ENCODE measurements around the gene TBX18.

Gene TBX18

DNA sequence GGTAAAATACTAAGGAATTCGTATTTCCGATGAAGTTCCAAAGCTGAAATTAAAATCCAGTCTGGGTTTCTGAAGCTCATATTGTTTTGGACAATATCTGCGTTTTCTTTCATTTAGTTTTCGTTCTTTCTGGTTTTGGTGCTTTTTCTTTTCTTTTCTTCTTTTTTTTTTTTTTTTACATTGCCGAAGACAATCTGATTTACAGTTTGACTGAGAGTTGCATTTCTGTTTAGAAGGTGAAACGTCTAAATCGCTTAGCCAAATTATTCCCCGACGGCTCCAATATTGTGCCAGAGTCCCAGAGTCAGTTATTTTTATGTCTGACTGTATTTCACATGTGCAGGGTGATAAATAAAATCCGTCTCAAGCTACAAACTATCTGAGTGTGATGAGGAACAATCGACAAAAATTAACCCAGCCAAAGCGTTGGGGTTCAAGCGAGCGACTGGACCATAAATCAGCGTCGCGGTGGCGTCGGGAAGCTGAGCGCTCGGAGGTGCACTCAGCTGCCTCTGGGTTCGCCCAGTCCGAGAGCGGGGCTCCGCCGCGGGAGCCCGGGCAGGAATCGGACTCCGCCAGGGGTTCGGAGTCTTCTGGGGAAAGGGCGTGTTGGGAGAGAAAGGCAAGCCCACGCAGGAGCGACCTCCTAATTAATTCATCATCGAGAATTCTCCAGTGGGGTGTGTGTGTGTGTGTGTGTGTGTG lies 8.2 kb upstream of the TBX18 start:
- no peak for DNase-seq

GRCh38 chr6:84771756-84772356 lies 7.5 kb upstream of the TBX18 start:
- no peak for DNase-seq

DNA sequence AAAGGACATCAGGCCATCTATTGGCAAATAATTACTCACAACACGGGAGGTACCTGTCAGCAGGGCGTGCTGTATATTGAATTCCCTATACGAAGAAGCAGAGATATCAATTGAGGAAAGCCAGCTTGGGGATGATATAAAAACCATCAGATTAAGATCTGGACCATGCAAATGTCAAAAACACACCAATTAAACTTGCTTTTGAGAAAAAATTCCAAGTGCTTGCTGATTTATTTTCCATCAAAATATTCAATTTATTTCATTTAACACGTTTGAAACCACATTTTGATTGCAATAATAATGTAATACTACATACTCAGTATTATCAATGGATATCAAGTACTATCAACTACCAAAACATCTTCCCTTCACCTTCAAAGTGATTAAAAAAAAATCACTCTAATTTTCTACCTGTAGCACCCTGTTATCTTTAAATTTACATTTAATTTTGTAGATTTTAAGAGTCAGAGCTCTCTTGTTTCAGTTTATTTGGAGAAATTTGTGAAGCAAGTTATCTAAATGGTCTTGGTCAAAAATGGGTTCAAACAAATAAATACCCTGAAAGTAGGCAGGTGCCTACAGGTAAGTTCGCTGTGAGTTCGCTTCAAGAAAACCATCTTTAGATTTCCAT lies 6.8 kb upstream of the TBX18 start:
- DNase-seq = no peak

DNA sequence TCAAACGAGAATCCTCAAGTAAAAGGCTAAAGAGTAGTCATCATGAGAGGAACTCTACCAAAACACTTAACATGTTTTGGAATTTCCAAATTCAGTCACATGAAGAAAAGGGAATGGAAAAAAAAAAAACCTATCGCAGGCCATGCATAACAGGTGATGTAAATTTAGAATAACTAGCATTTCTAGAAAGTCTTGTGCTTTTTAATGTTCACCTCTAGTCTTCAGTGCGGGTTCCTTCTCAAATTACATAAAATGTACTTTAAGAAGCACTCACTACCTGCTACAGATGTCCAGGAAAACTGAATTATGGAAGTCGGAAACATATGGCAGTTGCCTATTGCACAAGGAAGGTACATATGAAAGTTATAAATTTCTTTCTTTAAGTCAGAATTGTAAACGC lies 6.1 kb upstream of the TBX18 start:
- no peak for DNase-seq

DNA sequence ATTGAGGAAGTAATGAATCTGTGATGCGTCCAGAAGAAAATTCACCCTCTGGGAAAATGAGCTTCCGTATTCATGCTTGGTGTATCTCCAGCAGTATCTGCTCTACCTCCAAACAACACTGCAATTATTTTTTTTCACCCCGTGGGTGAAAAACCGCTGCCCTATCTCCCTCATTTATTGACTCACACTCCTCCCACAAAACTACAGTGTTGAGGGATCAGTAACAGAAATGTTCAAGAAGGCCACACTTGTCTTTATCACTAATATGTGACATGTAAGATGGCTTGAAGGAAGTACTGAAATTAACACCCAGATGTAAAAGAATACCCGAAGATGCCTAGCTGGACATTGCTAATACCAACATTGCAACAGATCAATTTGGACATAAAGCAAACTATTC lies 4.9 kb upstream of the TBX18 start:
- no peak for DNase-seq

DNA sequence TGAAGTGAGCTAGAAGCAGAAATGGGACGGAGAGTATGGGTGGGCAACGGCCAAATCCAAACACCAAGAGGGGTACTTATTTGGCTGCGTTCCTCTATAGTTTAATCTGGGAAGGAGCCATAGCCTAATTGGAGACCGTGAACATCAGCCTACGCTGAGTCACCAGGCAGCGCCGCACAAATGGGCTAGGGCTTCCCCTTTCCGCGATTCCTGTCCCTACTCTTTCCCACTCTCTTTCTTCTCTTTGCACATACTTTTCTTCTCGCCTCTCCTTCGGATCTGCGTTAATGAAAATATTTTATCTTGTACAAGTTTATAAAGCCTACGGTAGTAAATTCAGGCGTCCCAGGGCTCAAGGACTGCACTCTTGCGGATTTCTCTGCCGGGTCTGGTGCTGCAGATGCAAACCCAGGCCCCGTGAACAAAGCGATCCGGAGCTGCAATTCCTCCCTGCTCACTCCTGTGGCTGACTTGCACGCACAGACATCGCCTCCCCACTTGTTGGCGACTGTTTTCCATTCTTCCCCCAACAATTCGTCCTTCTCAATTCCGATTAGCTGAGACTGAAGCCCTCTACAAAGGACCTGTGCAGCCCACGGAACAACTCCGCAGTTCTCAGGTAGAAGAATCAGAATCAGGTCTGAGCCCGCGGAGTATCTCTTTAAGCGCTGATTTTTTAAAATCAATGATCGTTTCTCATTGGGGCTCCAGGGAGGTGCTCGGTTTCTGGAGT lies 4.2 kb upstream of the TBX18 start:
- DNase-seq = no peak

DNA sequence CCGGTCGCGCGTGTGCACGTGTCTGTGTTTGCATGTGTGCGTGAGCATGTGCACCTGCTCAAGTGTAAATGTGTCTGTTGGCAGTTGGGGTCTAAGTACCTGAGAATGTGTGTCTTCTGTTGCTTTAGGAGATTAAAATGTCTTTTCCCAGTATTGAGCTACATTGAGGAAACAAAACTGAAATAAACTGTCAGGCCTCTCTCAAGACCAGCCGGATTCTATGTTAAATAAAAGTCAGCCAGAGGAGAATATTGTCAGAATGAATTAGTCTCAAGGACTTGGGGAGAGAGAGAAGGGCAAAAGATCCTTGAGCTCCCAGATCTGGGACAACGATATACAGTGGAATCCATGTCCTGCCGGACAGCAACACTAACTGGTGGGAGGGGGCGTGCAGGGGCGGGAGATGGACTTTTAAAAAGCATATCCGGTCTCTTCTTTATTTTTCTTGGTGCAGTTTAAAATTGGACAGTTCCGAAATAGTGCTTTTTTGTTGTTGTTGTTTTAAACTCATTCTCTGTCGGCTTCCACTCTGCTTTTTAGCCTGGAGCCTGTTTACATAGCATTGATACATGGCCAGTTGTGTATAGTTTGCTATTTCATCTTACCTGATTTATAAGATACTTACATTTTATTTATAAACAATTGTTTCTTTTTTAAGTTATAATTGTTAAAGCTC lies 3.3 kb upstream of the TBX18 start:
- no peak for DNase-seq

GRCh38 chr6:84766799-84767525 lies 2.6 kb upstream of the TBX18 start:
- DNase-seq = no peak

GRCh38 chr6:84766118-84766798 lies 1.9 kb upstream of the TBX18 start:
- no peak for DNase-seq

GRCh38 chr6:84763886-84764331 lies 489 bp downstream of the TBX18 start:
- DNase-seq = no peak

DNA sequence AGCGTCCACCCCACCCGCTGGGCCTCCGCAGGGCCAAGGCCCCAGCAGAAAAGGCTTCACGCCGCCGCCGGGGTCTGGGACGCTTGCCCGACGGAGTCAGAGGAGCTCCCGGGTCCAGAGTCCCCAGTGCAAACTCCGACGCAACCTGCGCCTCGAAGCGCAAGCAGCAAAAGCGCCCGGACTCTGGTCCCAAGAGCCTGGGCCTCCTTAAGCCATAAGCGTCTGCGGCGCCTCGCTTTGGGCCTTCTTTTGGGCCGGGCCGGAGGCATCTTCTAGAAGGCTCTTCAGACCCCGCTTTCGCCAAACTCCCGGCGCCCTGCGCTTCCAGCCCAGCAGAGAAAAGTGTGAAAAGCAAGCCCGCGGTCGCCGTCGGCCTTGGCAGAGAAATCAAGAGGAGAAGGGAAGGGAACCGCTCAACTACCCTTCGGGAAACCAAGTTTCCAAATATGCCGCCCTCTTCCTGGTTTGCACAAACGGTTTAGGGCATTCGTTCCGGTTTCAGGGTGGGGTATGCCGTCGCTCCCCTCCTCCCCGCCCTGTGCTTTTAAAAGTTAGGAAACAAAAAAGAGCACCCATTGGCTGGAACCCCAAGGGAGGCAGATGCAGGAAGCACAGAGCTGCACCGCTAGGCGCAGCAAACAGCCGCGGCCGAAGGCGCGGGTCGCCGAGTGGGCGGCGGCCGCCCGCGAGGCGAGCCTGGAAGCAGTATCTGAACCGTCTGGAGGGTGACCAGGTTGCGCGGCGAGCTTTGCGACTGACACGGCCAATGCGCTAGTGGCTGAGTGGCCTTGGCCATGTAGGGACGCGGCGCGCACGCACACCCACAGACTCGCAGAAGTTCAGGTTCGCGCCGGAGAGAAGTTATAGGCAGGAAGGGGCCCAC lies 1.2 kb downstream of the TBX18 start:
- DNase-seq = no peak

DNA sequence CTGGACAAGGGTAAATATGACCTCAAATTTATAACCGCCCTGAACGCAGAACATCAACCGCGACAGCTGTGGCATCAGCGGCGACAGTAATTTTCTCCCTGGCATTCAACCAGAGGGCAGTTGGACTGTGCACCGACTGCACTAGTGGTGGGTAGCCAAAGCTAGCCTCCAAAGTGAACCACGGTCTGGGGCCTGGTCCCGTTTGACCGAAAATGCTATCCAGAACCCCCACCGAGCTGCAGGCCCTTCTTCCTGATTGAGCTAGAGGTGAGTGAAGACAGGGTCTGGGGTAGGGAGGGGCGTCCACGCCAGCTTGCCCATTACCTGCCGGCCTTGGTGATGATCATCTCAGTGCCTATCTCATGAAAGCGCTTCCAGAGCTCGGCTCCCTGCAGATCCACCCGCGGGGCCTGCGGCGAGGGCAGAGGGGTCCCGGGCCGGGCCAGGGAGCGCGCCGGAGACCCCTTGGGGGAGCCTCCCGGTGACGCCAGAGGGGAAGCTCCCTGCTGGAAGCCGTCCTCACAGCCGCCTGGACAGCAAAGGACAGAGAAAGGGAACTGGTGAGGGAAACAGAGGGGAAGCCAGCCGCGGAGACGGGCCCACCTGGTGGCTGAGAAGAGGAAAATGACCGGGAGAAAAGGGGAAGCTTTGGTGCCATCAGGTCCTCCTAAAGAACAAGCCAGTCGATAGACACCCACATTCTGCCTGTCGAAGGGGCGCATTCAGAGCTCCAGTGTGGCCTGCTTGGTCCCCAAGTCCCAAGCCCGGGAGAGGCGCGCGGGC lies 2.0 kb downstream of the TBX18 start:
- DNase-seq = no peak

DNA sequence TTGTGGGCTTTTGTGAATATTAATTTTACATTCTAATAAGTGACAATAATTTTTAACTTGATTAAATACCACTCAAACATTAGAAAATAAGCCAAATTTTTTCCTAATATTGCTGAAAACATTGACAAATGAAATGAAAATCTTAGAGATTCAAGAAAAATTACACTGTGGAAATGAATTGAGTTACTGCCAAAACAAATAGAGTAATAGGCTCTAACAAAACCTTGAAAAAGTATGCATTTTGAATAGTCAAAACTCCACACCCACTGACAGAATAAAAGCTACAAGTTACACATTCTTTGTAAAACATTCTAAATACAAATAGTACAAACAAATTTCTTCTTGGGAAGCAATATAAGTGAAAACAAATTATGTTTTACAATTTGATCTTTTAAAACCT lies 5.9 kb downstream of the TBX18 start:
- DNase-seq = no peak

DNA sequence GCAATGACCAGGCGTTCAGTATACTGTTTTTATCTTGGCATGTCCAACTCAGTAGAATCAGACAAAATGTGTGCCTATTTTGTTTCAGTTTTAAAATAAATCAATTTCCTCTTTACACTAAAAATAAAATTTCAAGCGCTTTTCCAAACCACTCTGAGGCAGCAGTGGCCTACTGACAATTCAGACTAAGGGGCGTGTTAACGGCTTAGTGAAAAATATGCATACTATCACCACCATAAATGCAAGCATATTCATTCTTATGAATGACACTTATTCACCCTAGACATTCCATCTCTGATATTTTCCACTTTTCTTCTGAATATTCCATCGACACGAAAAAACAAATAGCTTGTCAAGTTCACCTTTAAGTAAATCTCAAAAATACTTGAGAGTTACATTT lies 7.5 kb downstream of the TBX18 start:
- no peak for DNase-seq

DNA sequence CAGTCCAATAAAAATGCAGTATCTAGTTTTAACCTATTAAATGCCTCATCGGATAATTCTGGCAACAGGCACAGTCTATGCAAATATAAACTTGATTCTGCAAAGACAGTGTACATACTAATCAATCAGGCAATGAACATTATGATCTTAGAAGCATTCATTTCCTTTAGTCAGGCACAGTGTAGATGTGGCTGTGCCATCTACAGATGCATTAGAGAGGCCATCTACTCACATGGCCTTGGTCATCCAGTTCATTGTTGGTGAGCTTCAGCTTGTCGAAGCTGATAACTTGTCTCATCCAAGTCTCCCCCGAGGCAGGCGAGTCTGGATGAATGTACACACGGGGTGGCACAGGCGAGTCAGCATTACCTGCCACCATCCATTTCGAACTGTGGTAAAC lies 7.9 kb downstream of the TBX18 start:
- DNase-seq = no peak

GRCh38 chr6:84753173-84753572 lies 11.2 kb downstream of the TBX18 start:
- no peak for DNase-seq

DNA sequence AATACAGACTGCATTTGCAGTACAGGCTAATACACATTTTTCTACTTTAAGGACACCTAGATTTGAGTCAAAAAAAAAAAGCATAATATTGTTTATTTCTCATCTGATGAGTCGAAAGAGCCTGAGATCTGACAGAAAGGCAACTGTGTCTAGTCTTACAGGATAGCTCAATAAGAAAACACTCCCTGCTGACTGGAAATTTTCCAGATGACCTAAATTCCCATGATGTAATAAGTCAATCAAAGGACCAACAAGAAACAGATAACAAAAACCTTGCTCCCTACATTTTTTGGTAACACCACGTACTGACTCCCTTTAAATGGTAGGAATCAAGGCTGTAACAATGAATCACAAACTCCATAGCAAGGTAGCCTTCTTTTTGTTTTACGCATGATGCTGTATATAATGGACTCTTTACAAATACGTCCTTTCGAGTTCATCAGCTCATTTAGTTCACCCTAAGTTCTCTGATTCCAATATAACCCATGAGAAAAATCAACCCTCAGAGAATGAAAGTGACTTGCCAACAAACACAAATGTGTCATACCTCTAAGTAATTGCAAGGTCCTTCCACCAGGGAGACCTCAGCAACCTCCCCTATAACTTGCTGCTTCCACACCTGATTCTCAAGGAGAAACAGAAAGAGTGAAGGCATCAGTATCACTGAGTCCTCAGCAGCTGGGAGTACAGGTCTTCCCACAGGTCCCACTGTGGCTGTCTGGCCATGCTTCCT lies 12.1 kb downstream of the TBX18 start:
- DNase-seq = no peak

- DNase-seq = no peak
Measured at GRCh38 chr6:84749181-84749580, 15.2 kb downstream of the TBX18 start.

DNA sequence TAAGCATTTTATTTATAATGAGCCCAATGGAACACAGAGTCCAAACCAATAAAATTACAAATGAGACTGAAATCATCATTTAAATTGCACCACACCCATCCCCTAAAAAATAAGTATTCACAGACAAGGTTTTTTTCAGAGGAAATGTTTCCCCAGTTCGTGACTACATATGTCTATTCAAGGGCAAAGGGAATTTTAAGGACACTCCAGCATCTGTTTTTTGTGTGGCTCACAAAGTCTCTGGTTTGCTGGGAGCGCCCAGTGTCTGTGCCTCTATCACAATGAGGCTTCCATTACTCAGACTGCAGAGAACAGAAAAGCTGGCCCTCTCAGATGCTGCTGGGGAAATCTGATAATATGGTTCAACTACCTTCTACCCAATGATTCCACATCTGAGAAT lies 16.0 kb downstream of the TBX18 start:
- no peak for DNase-seq

All from GDM1 (cell line).